KBM-7 (cell line): ENCODE results near the gene IQSEC3.
"Not testable (repeated sequence)": the region's sequence is repeated elsewhere in the genome, so short reads cannot be mapped to it uniquely, and the experiment has no call there.

ENCODE experiments used
- DNase-seq: peaks from one replicate; pipeline ENCODE4 v3.0.0-alpha.2; 2015
- in situ Hi-C: fragments of 300-500 bp; cut with MboI; formaldehyde crosslinking; loops from 2 replicates; pipeline ENCODE4 v1.14.3; 2020; ENCODE audit warnings: low sequenced_read_pairs, low pct_unique_long_range_greater_than_20kb, mixed read lengths

Gene IQSEC3

GRCh38 chr12:51087-51486 is 15.5 kb upstream of the IQSEC3 start:
- in situ Hi-C loops, DNase-seq: not testable (repeated sequence)

GRCh38 chr12:51962-52361 is 14.6 kb upstream of the IQSEC3 start:
- DNase-seq, in situ Hi-C loops: not testable (repeated sequence)

- in situ Hi-C loops, DNase-seq: not testable (repeated sequence)
Measured at GRCh38 chr12:52902-53734, 13.4 kb upstream of the IQSEC3 start.

- no peak for DNase-seq
- in situ Hi-C loops = no loop called here
Measured at GRCh38 chr12:53735-54730, 12.5 kb upstream of the IQSEC3 start.

GRCh38 chr12:54750-55535 is 11.6 kb upstream of the IQSEC3 start:
- DNase-seq = no peak
- in situ Hi-C loops = no loop called here

GRCh38 chr12:56683-57346 is 9.8 kb upstream of the IQSEC3 start:
- in situ Hi-C loops = no loop called here
- DNase-seq = peak; percentile 59

GRCh38 chr12:57539-57938 is 9.0 kb upstream of the IQSEC3 start:
- in situ Hi-C loops = no loop called here
- DNase-seq = no peak

GRCh38 chr12:58832-59231 is 7.7 kb upstream of the IQSEC3 start:
- in situ Hi-C loops = no loop called here
- DNase-seq = no peak

- DNase-seq, in situ Hi-C loops: not testable (repeated sequence)
Measured at GRCh38 chr12:61845-62244, 4.7 kb upstream of the IQSEC3 start.

- in situ Hi-C loops, DNase-seq: not testable (repeated sequence)
Measured at GRCh38 chr12:65491-66063, 990 bp upstream of the IQSEC3 start.

- in situ Hi-C loops = not testable (repeated sequence)
- peak; percentile 24 for DNase-seq
Measured at GRCh38 chr12:66782-67504, 376 bp downstream of the IQSEC3 start.

- DNase-seq, in situ Hi-C loops: not testable (repeated sequence)
Measured at GRCh38 chr12:69677-70076, 3.1 kb downstream of the IQSEC3 start.

GRCh38 chr12:70541-70940 is 4.0 kb downstream of the IQSEC3 start:
- in situ Hi-C loops = not testable (repeated sequence)

GRCh38 chr12:72018-72417 is 5.5 kb downstream of the IQSEC3 start:
- DNase-seq, in situ Hi-C loops: not testable (repeated sequence)

More at GRCh38 chr12:70541-70940, 4.0 kb downstream of the IQSEC3 start:
- DNase-seq = not testable (repeated sequence)

GRCh38 chr12:74420-75190 is 8.0 kb downstream of the IQSEC3 start:
- DNase-seq, in situ Hi-C loops: not testable (repeated sequence)

GRCh38 chr12:75541-75940 is 9.0 kb downstream of the IQSEC3 start:
- DNase-seq, in situ Hi-C loops: not testable (repeated sequence)

- DNase-seq, in situ Hi-C loops: not testable (repeated sequence)
Measured at GRCh38 chr12:76102-76501, 9.5 kb downstream of the IQSEC3 start.
